Aorta (tissue), 5 donors: ENCODE measurements around the gene BOLA3. TPM values are rescaled to one million over a fixed set of nuclear protein-coding genes. Genes with fewer than 3 reads are reported as not detected.
A peak's percentile ranks its signal among the peaks of the same experiment; 100 is the strongest.

ENCODE experiments used
- ATAC-seq: fragments of 200-7000 bp; cut with Tn5 transposase; one replicate; pipeline ENCODE4 v1.9.1; 2022; ENCODE audit warnings: moderate library complexity; ENCODE audit not compliant: low FRiP score
- DNase-seq, 2 donors: peaks; one replicate each; pipeline ENCODE4 v3.0.0-alpha.2; 2020
- H3K27ac ChIP-seq, 2 donors: one replicate each; pipeline ENCODE4 v1.5.1; 2013; ENCODE audit warnings: low read length in 2 of 2, mild to moderate bottlenecking in 2 of 2, moderate library complexity in 2 of 2, control low read depth in 1 of 2, inconsistent platforms in 1 of 2, low read depth in 1 of 2
- H3K27me3 ChIP-seq, 2 donors: one replicate each; pipeline ENCODE4 v1.6.1; 2013; ENCODE audit warnings: control low read depth in 1 of 2, low read length in 1 of 2, mild to moderate bottlenecking in 1 of 2, moderate library complexity in 1 of 2; ENCODE audit not compliant: insufficient read depth in 2 of 2, control insufficient read depth in 1 of 2
- H3K36me3 ChIP-seq, 2 donors: one replicate each; pipeline ENCODE4 v1.6.1; 2013; ENCODE audit warnings: control low read depth in 1 of 2, low read length in 1 of 2, mild to moderate bottlenecking in 1 of 2; ENCODE audit not compliant: insufficient read depth in 2 of 2, control insufficient read depth in 1 of 2
- H3K4me1 ChIP-seq, 2 donors: one replicate each; pipeline ENCODE4 v1.6.1; 2013; ENCODE audit warnings: low read length in 2 of 2, control low read depth in 1 of 2, mild to moderate bottlenecking in 1 of 2, moderate library complexity in 1 of 2; ENCODE audit not compliant: insufficient read depth in 2 of 2, control insufficient read depth in 1 of 2
- H3K4me3 ChIP-seq, 2 donors: one replicate each; pipeline ENCODE4 v1.5.1; 2013; ENCODE audit warnings: low read length in 2 of 2, control low read depth in 1 of 2, mild to moderate bottlenecking in 1 of 2
- H3K9me3 ChIP-seq: one replicate; pipeline ENCODE4 v1.6.1; 2013; ENCODE audit warnings: mild to moderate bottlenecking, low read length; ENCODE audit not compliant: control insufficient read depth
- WGBS, 2 donors: extraction: QIAGEN DNeasy Blood & Tissue Kit; methylation state at CpG; one replicate each; pipeline ENCODE4 v1.1.7; 2013; 5-methylcytosine and 5-hydroxymethylcytosine counted together
- intact Hi-C, 2 donors: fragments of 100-400 bp; cut with DNase I; formaldehyde crosslinking; loops; one replicate each; pipeline versions ENCODE4 v1.14.2 to v1.15.0; 2022
- polyA plus RNA-seq, 2 donors: library from polyadenylated mRNA; stranded (reverse); fragments of 200-250 nt; gene quantifications; one replicate each; pipeline ENCODE4 v1.2.3, GENCODE V29; 2013
- total RNA-seq, 2 donors: library from RNA; stranded (reverse); fragmentation: NEBNext Ultra II Directional; extraction: Animal tissue kit (Norgen Biotek cat#: 25700); gene quantifications; one replicate each; pipeline ENCODE4 v1.2.1, GENCODE V29; 2021
- donor health status: healthy with polysubstance abuse.
- donor health status: Bipolar disorder and iron deficiency.
- donor health status: DM: no; HTN: no; CAD: no.
- donor health status: DM: no; HTN: no; CAD: no.
- donor health status: DM: yes; HTN: yes; CAD: no.

The BOLA3 gene
- total and polyA plus RNA-seq, 4 donors = 13.6 to 85.1 (median 30.0) TPM

DNA sequence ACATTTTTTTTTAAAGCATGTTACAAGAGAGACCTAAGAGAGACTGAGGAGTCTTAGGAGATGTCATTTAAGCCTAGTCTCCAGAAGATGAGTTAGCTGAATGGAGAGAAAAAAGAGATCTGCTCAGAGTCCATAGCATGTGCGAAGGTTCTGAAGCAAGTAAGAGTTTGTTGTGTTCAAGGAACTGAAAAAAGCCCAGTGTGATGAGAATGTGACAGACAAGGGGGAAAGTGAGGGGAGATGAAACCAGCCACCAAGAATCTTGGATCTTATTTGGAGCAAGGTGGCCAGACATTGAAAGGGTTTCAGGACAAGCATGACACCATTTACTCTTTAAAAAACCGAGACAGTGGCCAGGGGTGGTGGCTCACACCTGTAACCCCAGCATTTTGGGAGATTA is 36.2 kb upstream of the BOLA3 start:
- no peaks in the 10 kb centered on the region for H3K27me3 ChIP-seq
- H3K4me1 ChIP-seq = no peaks in the 10 kb centered on the region
- H3K36me3 ChIP-seq = no peaks in the 10 kb centered on the region
- intact Hi-C loops = no loop called here
- DNase-seq = no peak
- WGBS, 2 donors = 85 to 87% methylated on average over 2 of the region's 2 CpGs
- H3K27ac ChIP-seq = no peak overlapping the region
- no peaks in the 10 kb centered on the region for H3K9me3 ChIP-seq
- H3K4me3 ChIP-seq = no peak overlapping the region
- ATAC-seq = no peak

DNA sequence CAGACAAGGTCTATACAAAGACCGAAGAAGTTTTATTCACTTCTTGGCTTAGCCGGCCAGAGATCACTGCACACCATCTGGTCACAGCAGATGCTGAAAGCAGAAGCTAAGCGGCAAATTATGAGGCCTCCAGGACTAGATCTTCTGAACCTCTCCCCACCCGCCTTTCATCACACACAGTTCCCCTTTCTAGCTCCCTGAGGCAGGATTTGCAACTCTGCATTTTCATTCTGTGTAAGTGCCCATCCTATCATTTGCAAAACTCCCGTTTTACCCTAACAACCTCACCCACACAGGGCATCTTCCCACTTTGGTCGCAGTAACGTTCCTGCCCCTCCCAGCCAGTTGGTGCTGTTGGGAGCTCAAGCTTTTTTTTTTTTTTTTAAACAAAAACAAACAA is 34.0 kb upstream of the BOLA3 start:
- no peaks in the 10 kb centered on the region for H3K27me3 ChIP-seq
- no peak overlapping the region for H3K4me3 ChIP-seq
- intact Hi-C loops = no loop called here
- no peaks in the 10 kb centered on the region for H3K4me1 ChIP-seq
- H3K9me3 ChIP-seq = no peaks in the 10 kb centered on the region
- ATAC-seq (no peak), DNase-seq (peak in 1 of 2 donors; percentile 70)
- no peaks in the 10 kb centered on the region for H3K36me3 ChIP-seq
- WGBS, 2 donors = 48 to 53% methylated on average over 7 of the region's 7 CpGs
- H3K27ac ChIP-seq = no peak overlapping the region

DNA sequence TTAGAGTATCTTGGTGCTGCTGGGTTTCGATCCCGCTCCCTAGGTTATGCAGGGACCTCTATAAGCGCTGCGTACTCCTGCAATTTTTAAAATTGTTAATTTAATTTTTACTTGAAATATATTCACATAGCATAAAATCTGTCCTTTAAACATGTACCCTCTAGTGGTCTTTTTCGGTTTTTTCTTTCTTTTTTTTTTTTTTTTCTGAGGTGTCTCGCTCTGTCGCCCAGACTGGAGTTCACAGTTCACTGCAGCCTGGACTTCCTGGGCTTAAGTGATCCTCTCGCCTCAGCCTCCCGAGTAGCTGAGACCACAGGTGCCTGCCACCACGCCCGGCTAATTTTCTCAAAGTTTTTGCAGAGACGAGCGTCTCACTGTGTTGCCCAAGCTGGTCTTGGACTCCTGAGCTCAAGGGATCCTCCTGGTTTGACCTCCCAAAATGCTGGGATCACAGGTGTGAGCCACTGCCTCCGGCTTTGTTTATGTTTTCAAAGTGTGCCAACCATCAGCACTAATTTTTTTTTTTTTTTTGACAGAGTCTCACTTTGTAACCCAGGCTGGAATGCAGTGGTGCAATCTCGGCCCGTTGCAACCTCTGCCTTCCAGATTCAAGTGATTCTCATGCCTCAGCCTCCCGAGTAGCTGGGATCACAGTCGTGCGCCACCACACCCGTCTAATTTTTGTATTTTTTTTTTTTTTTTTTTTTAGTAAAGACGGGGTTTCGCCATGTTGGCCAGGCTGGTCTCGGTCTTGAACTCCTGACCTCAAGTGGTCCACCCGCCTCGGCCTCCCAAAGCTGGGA is 31.6 kb upstream of the BOLA3 start:
- H3K4me1 ChIP-seq = peaks cover 0 to 4% of the 10 kb centered on the region in 2 donors
- H3K9me3 ChIP-seq = no peaks in the 10 kb centered on the region
- H3K27me3 ChIP-seq = no peaks in the 10 kb centered on the region
- H3K4me3 ChIP-seq = peak overlapping the region; percentile 3 to 4
- ATAC-seq = no peak
- intact Hi-C loops = no loop called here
- H3K36me3 ChIP-seq = no peaks in the 10 kb centered on the region
- DNase-seq = peak in 1 of 2 donors; percentile 50
- H3K27ac ChIP-seq = peak overlapping the region in 1 of 2 donors; percentile 38
- WGBS, 2 donors = 49 to 51% methylated on average over 24 to 25 of the region's 25 CpGs

DNA sequence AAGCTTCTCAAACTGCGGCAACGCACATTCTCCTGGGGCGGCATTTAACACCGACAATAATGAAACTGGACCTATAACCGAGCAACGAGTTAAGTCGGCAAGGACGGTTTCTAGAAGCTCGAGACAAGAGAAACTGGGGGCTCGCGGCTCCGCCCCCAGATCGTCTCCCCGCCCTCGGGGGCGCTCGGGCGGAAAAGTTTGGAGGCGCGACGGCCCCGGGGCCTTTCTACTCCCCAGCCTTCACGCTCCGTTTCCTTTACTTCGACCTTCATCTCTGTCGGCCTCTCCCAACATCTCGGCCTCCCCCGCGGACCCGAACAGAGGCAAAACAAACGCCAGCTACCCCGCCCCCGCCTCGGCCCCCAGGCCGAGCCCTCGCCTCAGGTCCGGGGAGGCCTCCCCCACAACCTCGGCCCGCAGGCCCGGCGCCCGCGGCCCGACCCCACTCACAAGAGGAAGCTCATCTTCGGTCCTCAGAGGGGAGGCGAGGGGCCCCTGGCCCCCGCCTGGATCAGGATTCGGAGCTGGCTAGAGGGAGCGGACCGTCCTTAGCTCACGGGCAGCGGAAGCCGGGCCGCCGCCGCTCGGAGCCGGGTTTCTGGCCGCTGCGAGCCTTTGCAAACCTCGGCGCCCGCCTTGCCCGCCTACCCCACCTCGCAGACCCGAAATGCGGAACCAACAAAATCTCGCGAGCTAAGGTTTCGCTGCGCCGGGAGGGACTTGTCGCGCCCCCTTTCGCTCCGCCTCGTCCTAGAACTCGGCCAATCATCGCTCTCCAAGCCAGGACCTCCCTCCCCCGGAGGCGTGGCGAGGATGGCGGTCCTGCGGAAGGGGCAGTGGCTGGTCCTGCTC is 30.7 kb upstream of the BOLA3 start, which contains the start of gene MOB1A:
Gene MOB1A, minus strand, starts transcription at position 669 of the 852 bp plus-strand sequence. Its CDS starts 205 bp downstream, at position 464.
- peaks cover 0 to 4% of the 10 kb centered on the region in 2 donors for H3K4me1 ChIP-seq
- intact Hi-C loops = loop anchor here in 1 of 2 donors (1.0 kb wide), 1 partner anchor 20 kb away; the partner anchor contains the start of gene MTHFD2

DNA sequence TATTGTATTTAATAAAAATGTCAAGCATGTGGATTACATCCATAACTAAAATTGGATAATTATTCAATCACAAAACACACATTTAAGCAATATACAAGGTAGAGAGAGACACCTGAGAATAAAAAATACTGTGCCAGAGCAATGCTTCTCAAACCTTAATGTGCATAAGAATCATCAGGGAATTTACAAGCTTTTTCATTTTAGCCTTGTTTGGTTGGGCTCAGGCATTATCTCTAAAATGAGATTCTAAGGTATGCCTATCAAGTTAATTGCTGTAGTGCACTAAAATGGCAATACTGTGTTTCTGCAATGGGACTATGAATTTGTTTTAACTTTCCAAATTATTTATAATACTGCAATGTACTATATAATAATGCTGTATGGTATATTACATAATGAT is 30.0 kb upstream of the BOLA3 start:
- H3K36me3 ChIP-seq = no peaks in the 10 kb centered on the region
- DNase-seq = no peak
- H3K4me1 ChIP-seq = peaks cover 0 to 4% of the 10 kb centered on the region in 2 donors
- H3K27me3 ChIP-seq = no peaks in the 10 kb centered on the region
- no peak overlapping the region for H3K27ac ChIP-seq
- intact Hi-C loops = loop anchor here in 1 of 2 donors (1.0 kb wide), 1 partner anchor 21 kb away; the partner anchor contains the start of gene MTHFD2
- peak overlapping the region; percentile 94 to 96 for H3K4me3 ChIP-seq
- no peak for ATAC-seq
- no peaks in the 10 kb centered on the region for H3K9me3 ChIP-seq

More for the DNA sequence above, 30.7 kb upstream of the BOLA3 start, which contains the start of gene MOB1A:
- Histone ChIP-seq H3K4me3 (peak within 1 kb of the TSS; percentile 94 to 96), H3K27ac (peak within 1 kb of the TSS; percentile 58 to 83), H3K36me3 (no peaks in the 10 kb centered on the region), H3K9me3 (no peaks in the 10 kb centered on the region), H3K27me3 (no peaks in the 10 kb centered on the region)
- peak; percentile 99 for DNase-seq
- WGBS, 2 donors = 0% methylated on average over 80 to 84 of the region's 84 CpGs
- peak; percentile 99 for ATAC-seq

DNA sequence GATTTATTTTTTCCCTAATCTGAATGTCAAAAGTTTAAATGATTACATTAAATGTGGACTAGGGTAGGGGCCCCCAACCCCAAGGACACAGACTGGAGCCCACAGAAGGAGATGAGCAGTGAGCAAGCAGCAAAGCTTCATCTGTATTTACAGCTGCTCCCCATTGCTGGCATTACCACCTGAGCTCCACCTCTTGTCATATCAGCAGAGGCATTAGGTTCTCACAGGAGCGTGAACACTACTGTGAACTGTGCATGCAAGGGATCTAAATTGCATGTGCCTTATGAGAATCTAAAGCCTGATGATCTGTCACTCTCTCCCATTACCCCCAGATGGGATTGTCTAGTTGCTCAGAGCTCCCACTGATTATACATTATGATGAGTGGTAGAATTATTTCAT is 27.2 kb upstream of the BOLA3 start:
- DNase-seq = no peak
- H3K4me1 ChIP-seq = peaks cover 0 to 4% of the 10 kb centered on the region in 2 donors
- peaks cover 0 to 2% of the 10 kb centered on the region in 2 donors for H3K36me3 ChIP-seq
- no peak for ATAC-seq
- H3K27me3 ChIP-seq = no peaks in the 10 kb centered on the region
- intact Hi-C loops = no loop called here
- WGBS, 2 donors = 94 to 98% methylated on average over 1 of the region's 1 CpG
- H3K9me3 ChIP-seq = no peaks in the 10 kb centered on the region
- no peak overlapping the region for H3K4me3 ChIP-seq
- no peak overlapping the region for H3K27ac ChIP-seq

DNA sequence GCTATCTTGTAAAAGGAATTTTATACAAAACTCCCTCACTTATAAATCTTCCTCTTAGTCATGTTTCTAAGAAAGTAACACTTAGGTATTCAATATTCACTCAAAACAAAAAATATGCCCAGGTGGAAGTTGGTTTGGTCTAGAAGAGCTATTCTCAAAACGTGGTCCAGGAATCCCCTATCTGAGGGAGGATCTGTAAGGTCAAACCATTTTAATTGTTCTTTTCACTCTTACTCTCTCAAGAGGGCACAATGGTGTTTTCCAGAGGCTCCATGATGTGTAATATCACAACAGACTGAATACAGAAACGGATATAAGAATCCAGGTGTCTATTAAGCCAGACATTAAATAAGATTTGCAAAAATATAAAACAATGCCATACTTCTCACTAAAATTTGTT is 21.0 kb upstream of the BOLA3 start:
- Histone ChIP-seq H3K4me1 (no peaks in the 10 kb centered on the region), H3K27me3 (no peaks in the 10 kb centered on the region), H3K9me3 (no peaks in the 10 kb centered on the region), H3K27ac (no peak overlapping the region), H3K4me3 (no peak overlapping the region), H3K36me3 (peaks cover 4 to 6% of the 10 kb centered on the region in 2 donors)
- ATAC-seq (no peak), DNase-seq (no peak)
- 65 to 71% methylated on average over 2 of the region's 2 CpGs for WGBS, 2 donors
- intact Hi-C loops = no loop called here

DNA sequence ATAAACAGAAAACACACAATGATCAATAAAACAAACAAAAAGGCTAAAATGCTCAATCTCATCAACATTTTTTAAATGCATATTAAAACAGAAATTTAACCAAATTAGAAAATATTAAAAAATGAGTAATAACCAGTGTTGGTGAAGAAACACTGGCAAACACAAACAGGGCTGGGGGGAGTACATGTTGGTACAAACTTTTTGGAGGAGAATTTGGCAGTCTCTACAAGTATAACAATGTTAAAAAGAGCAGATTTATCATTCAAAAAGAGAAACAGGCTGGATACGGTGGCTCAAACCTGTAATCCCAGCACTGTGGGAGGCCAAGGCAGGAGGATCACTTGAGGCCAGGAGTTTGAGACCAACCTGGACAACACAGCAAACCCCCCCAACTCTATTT is 17.0 kb upstream of the BOLA3 start:
- H3K36me3 ChIP-seq = peaks cover 5 to 8% of the 10 kb centered on the region in 2 donors
- DNase-seq (no peak), ATAC-seq (no peak)
- H3K27ac ChIP-seq = no peak overlapping the region
- no peak overlapping the region for H3K4me3 ChIP-seq
- no peaks in the 10 kb centered on the region for H3K4me1 ChIP-seq
- WGBS, 2 donors = 96 to 98% methylated on average over 1 of the region's 1 CpG
- no peaks in the 10 kb centered on the region for H3K9me3 ChIP-seq
- intact Hi-C loops = no loop called here
- no peaks in the 10 kb centered on the region for H3K27me3 ChIP-seq
